ENCODE measurements around the gene MACROH2A2.

- TF ChIP-seq ELF4 (IDR thresholded peaks at IDR 0.05) (no peak), FOXM1 (IDR thresholded peaks at IDR 0.05; ENCODE audit: borderline replicate concordance) (no peak), BHLHE40 (IDR thresholded peaks at IDR 0.05; ENCODE audit: borderline replicate concordance) (no peak), SUZ12 (IDR thresholded peaks at IDR 0.05) (no peak)
These were observed 89.9 kb downstream of the MACROH2A2 start for GRCh38 chr10:70142555-70142954.

Measured in HEK293T (cell line).